GM12878 (cell line): Measurements from ENCODE around the gene ADARB1. TPM values are rescaled to one million over a fixed set of nuclear protein-coding genes. Genes with fewer than 3 reads are reported as not detected.
A peak's percentile ranks its signal among the peaks of the same experiment; 100 is the strongest.

Source experiments
- BRCA1 ChIP-seq: IDR thresholded peaks from 2 replicates; pipeline ENCODE4 v1.6.1; 2011; ENCODE audit warnings: low read depth, low read length, improper control_type of control experiment
- CHD4 ChIP-seq: fragments of 200-600 bp; sonication (generic); IDR thresholded peaks from 2 replicates; pipeline ENCODE4 v1.6.1; 2016; ENCODE audit warnings: mild to moderate bottlenecking
- EGR1 ChIP-seq, 2 experiments: IDR thresholded peaks; 1 replicate in 1 of 2; 2 replicates in 1 of 2; pipeline ENCODE4 v1.6.1; 2011 to 2012; ENCODE audit warnings: low read depth in 2 of 2, low read length in 2 of 2, borderline replicate concordance in 1 of 2, mild to moderate bottlenecking in 1 of 2, moderate library complexity in 1 of 2
- ESRRA ChIP-seq: IDR thresholded peaks from 2 replicates; pipeline ENCODE4 v1.6.1; 2012; ENCODE audit warnings: mild to moderate bottlenecking, low read length, improper control_type of control experiment
- FOS ChIP-seq: IDR thresholded peaks from 3 replicates; pipeline ENCODE4 v1.6.1; 2011; ENCODE audit warnings: borderline replicate concordance; ENCODE audit not compliant: insufficient read length; ENCODE audit errors: extremely low read depth
- FOXK2 ChIP-seq: fragments of 450-650 bp; IDR thresholded peaks from 2 replicates; pipeline ENCODE4 v1.6.1; 2017; ENCODE audit warnings: mild to moderate bottlenecking, moderate library complexity
- HCFC1 ChIP-seq: fragments of 150-350 bp; IDR thresholded peaks from 2 replicates; pipeline ENCODE4 v1.6.1; 2014; ENCODE audit warnings: low read length
- HDAC2 ChIP-seq: fragments of 200-600 bp; sonication (generic); IDR thresholded peaks from 2 replicates; pipeline ENCODE4 v1.6.1; 2017
- HDGF ChIP-seq: fragments of 450-650 bp; IDR thresholded peaks from 2 replicates; pipeline ENCODE4 v1.6.1; 2016; ENCODE audit warnings: antibody characterized with exemption
- LARP7 ChIP-seq: fragments of 450-650 bp; IDR thresholded peaks from 2 replicates; pipeline ENCODE4 v1.6.1; 2017; ENCODE audit warnings: mild to moderate bottlenecking
- MTA2 ChIP-seq: fragments of 450-650 bp; IDR thresholded peaks from 2 replicates; pipeline ENCODE4 v1.6.1; 2016; ENCODE audit warnings: low read depth, mild to moderate bottlenecking, moderate library complexity
- MTA3 ChIP-seq: IDR thresholded peaks from 2 replicates; pipeline ENCODE4 v1.6.1; 2012; ENCODE audit warnings: low read length, inconsistent platforms, borderline replicate concordance
- NFYB ChIP-seq: IDR thresholded peaks from 2 replicates; pipeline ENCODE4 v1.6.1; 2011; ENCODE audit warnings: low read depth, mild to moderate bottlenecking, low read length, improper control_type of control experiment, moderate library complexity; ENCODE audit not compliant: insufficient read depth
- PAX8 ChIP-seq: fragments of 450-650 bp; IDR thresholded peaks from 2 replicates; pipeline ENCODE4 v1.6.1; 2017; ENCODE audit warnings: mild to moderate bottlenecking, moderate library complexity
- PML ChIP-seq: IDR thresholded peaks from 2 replicates; pipeline ENCODE4 v1.6.1; 2012; ENCODE audit warnings: low read length, inconsistent platforms
- SMARCA5 ChIP-seq: fragments of 450-650 bp; IDR thresholded peaks from 2 replicates; pipeline ENCODE4 v1.6.1; 2017; ENCODE audit warnings: mild to moderate bottlenecking
- TBL1XR1 ChIP-seq: IDR thresholded peaks from 2 replicates; pipeline ENCODE4 v1.6.1; 2012; ENCODE audit warnings: low read depth, low read length, improper control_type of control experiment
- WRNIP1 ChIP-seq: IDR thresholded peaks from 2 replicates; pipeline ENCODE4 v1.6.1; 2011; ENCODE audit warnings: low read depth, low read length, improper control_type of control experiment, borderline replicate concordance
- ZNF274 ChIP-seq: IDR thresholded peaks from one replicate; pipeline ENCODE4 v1.8.0; 2011; ENCODE audit not compliant: insufficient read length, insufficient read depth
- polyA plus RNA-seq, 11 experiments: library from polyadenylated mRNA; depleted of rRNA in 4 of 11; unstranded in 6 of 11; stranded (reverse) in 5 of 11; fragments of >200 nt; fragmentation: Nextera tagmentation in 4 of 11; fragmentation: Illumina TruSeq in 1 of 11; extraction: Ambion mirVana in 4 of 11; extraction: Trizol in 1 of 11; gene quantifications; 1 replicate in 1 of 11; 2 replicates in 10 of 11; pipeline versions ENCODE4 v1.2.1 to v1.2.3, GENCODE V29; 2011 to 2016; ENCODE audit warnings: inconsistent platforms in 2 of 11, missing spikeins in 2 of 11, low read depth in 1 of 11
- total RNA-seq, 4 experiments: library from RNA; depleted of rRNA in 3 of 4; stranded (reverse); fragments of >200 nt in 3 of 4; fragmentation: Illumina TruSeq in 1 of 4; extraction: Trizol in 1 of 4; gene quantifications; 2 replicates each; pipeline versions ENCODE4 v1.2.1 to v1.2.3, GENCODE V29; 2013 to 2021
- TF ChIP-seq, protein P1 (sequence below): fragments of 450-650 bp; IDR thresholded peaks from 2 replicates; pipeline ENCODE4 v1.6.1; 2016; ENCODE audit warnings: mild to moderate bottlenecking
- TF ChIP-seq, protein P2 (sequence below): IDR thresholded peaks from 2 replicates; pipeline ENCODE4 v1.6.1; 2012; ENCODE audit warnings: improper control_type of control experiment, low read depth, low read length; ENCODE audit not compliant: insufficient replicate concordance
- TF ChIP-seq, protein P3 (sequence below): fragments of 450-650 bp; IDR thresholded peaks from 2 replicates; pipeline ENCODE4 v1.6.1; 2014; ENCODE audit warnings: mild to moderate bottlenecking
- TF ChIP-seq, protein P4 (sequence below): IDR thresholded peaks from 2 replicates; pipeline ENCODE4 v1.6.1; 2011; ENCODE audit warnings: borderline replicate concordance, low read depth, mild to moderate bottlenecking, moderate library complexity, low read length; ENCODE audit not compliant: insufficient read depth, poor library complexity, severe bottlenecking
- TF ChIP-seq, protein P5 (sequence below): IDR thresholded peaks from 2 replicates; pipeline ENCODE4 v1.6.1; 2011; ENCODE audit warnings: low read depth, low read length, improper control_type of control experiment, borderline replicate concordance

The ADARB1 gene
- total and polyA plus RNA-seq, 10 of the 15 experiments (the other 5 are each of a cell fraction or from before 2014, with no cell fraction given) = 5.7 to 61.7 (median 25.3) TPM

GRCh38 chr21:45124596-45124995 lies 50.2 kb downstream of the ADARB1 start (continued):
- TF ChIP-seq LARP7 = no peak
- TF ChIP-seq, protein P1, sequence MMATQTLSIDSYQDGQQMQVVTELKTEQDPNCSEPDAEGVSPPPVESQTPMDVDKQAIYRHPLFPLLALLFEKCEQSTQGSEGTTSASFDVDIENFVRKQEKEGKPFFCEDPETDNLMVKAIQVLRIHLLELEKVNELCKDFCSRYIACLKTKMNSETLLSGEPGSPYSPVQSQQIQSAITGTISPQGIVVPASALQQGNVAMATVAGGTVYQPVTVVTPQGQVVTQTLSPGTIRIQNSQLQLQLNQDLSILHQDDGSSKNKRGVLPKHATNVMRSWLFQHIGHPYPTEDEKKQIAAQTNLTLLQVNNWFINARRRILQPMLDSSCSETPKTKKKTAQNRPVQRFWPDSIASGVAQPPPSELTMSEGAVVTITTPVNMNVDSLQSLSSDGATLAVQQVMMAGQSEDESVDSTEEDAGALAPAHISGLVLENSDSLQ = 0 out of 2 replicates have a peak, but pooled peaks have one; percentile 13
- TF ChIP-seq, protein P2, sequence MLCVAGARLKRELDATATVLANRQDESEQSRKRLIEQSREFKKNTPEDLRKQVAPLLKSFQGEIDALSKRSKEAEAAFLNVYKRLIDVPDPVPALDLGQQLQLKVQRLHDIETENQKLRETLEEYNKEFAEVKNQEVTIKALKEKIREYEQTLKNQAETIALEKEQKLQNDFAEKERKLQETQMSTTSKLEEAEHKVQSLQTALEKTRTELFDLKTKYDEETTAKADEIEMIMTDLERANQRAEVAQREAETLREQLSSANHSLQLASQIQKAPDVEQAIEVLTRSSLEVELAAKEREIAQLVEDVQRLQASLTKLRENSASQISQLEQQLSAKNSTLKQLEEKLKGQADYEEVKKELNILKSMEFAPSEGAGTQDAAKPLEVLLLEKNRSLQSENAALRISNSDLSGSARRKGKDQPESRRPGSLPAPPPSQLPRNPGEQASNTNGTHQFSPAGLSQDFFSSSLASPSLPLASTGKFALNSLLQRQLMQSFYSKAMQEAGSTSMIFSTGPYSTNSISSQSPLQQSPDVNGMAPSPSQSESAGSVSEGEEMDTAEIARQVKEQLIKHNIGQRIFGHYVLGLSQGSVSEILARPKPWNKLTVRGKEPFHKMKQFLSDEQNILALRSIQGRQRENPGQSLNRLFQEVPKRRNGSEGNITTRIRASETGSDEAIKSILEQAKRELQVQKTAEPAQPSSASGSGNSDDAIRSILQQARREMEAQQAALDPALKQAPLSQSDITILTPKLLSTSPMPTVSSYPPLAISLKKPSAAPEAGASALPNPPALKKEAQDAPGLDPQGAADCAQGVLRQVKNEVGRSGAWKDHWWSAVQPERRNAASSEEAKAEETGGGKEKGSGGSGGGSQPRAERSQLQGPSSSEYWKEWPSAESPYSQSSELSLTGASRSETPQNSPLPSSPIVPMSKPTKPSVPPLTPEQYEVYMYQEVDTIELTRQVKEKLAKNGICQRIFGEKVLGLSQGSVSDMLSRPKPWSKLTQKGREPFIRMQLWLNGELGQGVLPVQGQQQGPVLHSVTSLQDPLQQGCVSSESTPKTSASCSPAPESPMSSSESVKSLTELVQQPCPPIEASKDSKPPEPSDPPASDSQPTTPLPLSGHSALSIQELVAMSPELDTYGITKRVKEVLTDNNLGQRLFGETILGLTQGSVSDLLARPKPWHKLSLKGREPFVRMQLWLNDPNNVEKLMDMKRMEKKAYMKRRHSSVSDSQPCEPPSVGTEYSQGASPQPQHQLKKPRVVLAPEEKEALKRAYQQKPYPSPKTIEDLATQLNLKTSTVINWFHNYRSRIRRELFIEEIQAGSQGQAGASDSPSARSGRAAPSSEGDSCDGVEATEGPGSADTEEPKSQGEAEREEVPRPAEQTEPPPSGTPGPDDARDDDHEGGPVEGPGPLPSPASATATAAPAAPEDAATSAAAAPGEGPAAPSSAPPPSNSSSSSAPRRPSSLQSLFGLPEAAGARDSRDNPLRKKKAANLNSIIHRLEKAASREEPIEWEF = no peak
- no peak for TF ChIP-seq NFYB
- no peak for TF ChIP-seq ZNF274
- TF ChIP-seq, protein P3, sequence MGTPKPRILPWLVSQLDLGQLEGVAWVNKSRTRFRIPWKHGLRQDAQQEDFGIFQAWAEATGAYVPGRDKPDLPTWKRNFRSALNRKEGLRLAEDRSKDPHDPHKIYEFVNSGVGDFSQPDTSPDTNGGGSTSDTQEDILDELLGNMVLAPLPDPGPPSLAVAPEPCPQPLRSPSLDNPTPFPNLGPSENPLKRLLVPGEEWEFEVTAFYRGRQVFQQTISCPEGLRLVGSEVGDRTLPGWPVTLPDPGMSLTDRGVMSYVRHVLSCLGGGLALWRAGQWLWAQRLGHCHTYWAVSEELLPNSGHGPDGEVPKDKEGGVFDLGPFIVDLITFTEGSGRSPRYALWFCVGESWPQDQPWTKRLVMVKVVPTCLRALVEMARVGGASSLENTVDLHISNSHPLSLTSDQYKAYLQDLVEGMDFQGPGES = no peak
- TF ChIP-seq PML = no peak
- TF ChIP-seq PAX8 = no peak
- TF ChIP-seq, protein P4, sequence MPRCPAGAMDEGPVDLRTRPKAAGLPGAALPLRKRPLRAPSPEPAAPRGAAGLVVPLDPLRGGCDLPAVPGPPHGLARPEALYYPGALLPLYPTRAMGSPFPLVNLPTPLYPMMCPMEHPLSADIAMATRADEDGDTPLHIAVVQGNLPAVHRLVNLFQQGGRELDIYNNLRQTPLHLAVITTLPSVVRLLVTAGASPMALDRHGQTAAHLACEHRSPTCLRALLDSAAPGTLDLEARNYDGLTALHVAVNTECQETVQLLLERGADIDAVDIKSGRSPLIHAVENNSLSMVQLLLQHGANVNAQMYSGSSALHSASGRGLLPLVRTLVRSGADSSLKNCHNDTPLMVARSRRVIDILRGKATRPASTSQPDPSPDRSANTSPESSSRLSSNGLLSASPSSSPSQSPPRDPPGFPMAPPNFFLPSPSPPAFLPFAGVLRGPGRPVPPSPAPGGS = no peak
- no peak for TF ChIP-seq BRCA1
- TF ChIP-seq SMARCA5 = no peak
- TF ChIP-seq MTA3 = no peak
- TF ChIP-seq CHD4 = no peak
- no peak for TF ChIP-seq TBL1XR1
- no peak for TF ChIP-seq HCFC1
- TF ChIP-seq WRNIP1 = no peak
- TF ChIP-seq HDAC2 = no peak
- TF ChIP-seq EGR1 (IDR thresholded peaks at IDR 0.05; ENCODE audit: borderline replicate concordance in 1 of 2, low read depth in 2 of 2, low read length in 2 of 2) = no peak
- no peak for TF ChIP-seq ESRRA
- no peak for TF ChIP-seq FOXK2
- no peak for TF ChIP-seq FOS
- TF ChIP-seq MTA2 = 0 out of 2 replicates have a peak, but pooled peaks have one; percentile 43
- TF ChIP-seq HDGF = peak; percentile 65; the same call in 1 of the 2 replicates
- TF ChIP-seq, protein P5, sequence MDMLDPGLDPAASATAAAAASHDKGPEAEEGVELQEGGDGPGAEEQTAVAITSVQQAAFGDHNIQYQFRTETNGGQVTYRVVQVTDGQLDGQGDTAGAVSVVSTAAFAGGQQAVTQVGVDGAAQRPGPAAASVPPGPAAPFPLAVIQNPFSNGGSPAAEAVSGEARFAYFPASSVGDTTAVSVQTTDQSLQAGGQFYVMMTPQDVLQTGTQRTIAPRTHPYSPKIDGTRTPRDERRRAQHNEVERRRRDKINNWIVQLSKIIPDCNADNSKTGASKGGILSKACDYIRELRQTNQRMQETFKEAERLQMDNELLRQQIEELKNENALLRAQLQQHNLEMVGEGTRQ = no peak
